Thoracic aorta (tissue), 2 donors: ENCODE measurements around the gene LINGO3. TPM values are rescaled to one million over a fixed set of nuclear protein-coding genes. Genes with fewer than 3 reads are reported as not detected.

Source experiments
- ATAC-seq: fragments of 150-250 bp; one replicate; pipeline ENCODE4 v1.8.0; 2017; ENCODE audit warnings: low read depth; ENCODE audit not compliant: insufficient number of reproducible peaks, low FRiP score
- DNase-seq: peaks from one replicate; pipeline ENCODE4 v3.0.0-alpha.2; 2020; ENCODE audit warnings: low spot score
- H3K27ac ChIP-seq, 2 donors: fragments of 200-600 bp; sonication (generic); 1 replicate in 1 of 2; 2 replicates in 1 of 2; pipeline ENCODE4 v1.5.1; 2016; ENCODE audit warnings: mild to moderate bottlenecking in 2 of 2, moderate library complexity in 2 of 2
- H3K27me3 ChIP-seq: fragments of 200-600 bp; sonication (generic); replicated peaks from 2 replicates; pipeline ENCODE4 v1.6.0; 2016; ENCODE audit warnings: mild to moderate bottlenecking; ENCODE audit not compliant: insufficient read depth
- H3K36me3 ChIP-seq: fragments of 200-600 bp; sonication (generic); one replicate; pipeline ENCODE4 v1.5.1; 2016
- H3K4me1 ChIP-seq, 2 donors: fragments of 200-600 bp; sonication (generic); 1 replicate in 1 of 2; 2 replicates in 1 of 2; pipeline versions ENCODE4 v1.5.1 to v1.6.0; 2016; ENCODE audit warnings: low read depth in 2 of 2, mild to moderate bottlenecking in 1 of 2; ENCODE audit not compliant: control insufficient read depth in 1 of 2
- H3K4me3 ChIP-seq: fragments of 200-600 bp; sonication (generic); 2 replicates; pipeline ENCODE4 v1.5.1; 2016; ENCODE audit warnings: mild to moderate bottlenecking
- H3K9me3 ChIP-seq: fragments of 200-600 bp; sonication (generic); 2 replicates; pipeline ENCODE4 v1.5.1; 2016
- total RNA-seq, 2 donors: library from RNA; depleted of rRNA; stranded (reverse); fragments of >200 nt; gene quantifications; one replicate each; pipeline versions ENCODE4 v1.1.0 to v1.2.3, GENCODE V29; 2016
- TF ChIP-seq, protein P1 (sequence below): fragments of 200-600 bp; sonication (generic); IDR thresholded peaks from one replicate; pipeline ENCODE4 v1.5.1; 2019; ENCODE audit warnings: antibody characterized with exemption

The LINGO3 gene
- total RNA-seq, 2 donors from 2014 or later = 0.27 TPM; not detected in 1

GRCh38 chr19:2302319-2303210 is 5.4 kb downstream of the LINGO3 start:
- no peak for DNase-seq
- Histone ChIP-seq H3K27me3 (peaks cover 5% of the 10 kb centered on the region), H3K4me1 (peaks cover 0 to 9% of the 10 kb centered on the region in 2 donors), H3K9me3 (no peaks in the 10 kb centered on the region), H3K36me3 (no peaks in the 10 kb centered on the region), H3K27ac (no peak overlapping the region), H3K4me3 (no peak overlapping the region)
- no peak for ATAC-seq
- TF ChIP-seq, protein P1, sequence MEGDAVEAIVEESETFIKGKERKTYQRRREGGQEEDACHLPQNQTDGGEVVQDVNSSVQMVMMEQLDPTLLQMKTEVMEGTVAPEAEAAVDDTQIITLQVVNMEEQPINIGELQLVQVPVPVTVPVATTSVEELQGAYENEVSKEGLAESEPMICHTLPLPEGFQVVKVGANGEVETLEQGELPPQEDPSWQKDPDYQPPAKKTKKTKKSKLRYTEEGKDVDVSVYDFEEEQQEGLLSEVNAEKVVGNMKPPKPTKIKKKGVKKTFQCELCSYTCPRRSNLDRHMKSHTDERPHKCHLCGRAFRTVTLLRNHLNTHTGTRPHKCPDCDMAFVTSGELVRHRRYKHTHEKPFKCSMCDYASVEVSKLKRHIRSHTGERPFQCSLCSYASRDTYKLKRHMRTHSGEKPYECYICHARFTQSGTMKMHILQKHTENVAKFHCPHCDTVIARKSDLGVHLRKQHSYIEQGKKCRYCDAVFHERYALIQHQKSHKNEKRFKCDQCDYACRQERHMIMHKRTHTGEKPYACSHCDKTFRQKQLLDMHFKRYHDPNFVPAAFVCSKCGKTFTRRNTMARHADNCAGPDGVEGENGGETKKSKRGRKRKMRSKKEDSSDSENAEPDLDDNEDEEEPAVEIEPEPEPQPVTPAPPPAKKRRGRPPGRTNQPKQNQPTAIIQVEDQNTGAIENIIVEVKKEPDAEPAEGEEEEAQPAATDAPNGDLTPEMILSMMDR = no peak

- ATAC-seq = no peak
- H3K27me3 ChIP-seq = no peaks in the 10 kb centered on the region
- DNase-seq = no peak
- no peaks in the 10 kb centered on the region for H3K36me3 ChIP-seq
- no peaks in the 10 kb centered on the region for H3K9me3 ChIP-seq
- no peak overlapping the region for H3K27ac ChIP-seq
- TF ChIP-seq, protein P1 = no peak
- peaks cover 0 to 8% of the 10 kb centered on the region in 2 donors for H3K4me1 ChIP-seq
- no peak overlapping the region for H3K4me3 ChIP-seq
Observed at GRCh38 chr19:2300533-2300932, 7.4 kb downstream of the LINGO3 start.

GRCh38 chr19:2296141-2296540 is 11.8 kb downstream of the LINGO3 start:
- peaks cover 8 to 27% of the 10 kb centered on the region in 2 donors for H3K4me1 ChIP-seq
- no peaks in the 10 kb centered on the region for H3K27me3 ChIP-seq
- DNase-seq = no peak
- H3K9me3 ChIP-seq = no peaks in the 10 kb centered on the region
- TF ChIP-seq, protein P1 = no peak
- no peak for ATAC-seq
- H3K4me3 ChIP-seq = no peak overlapping the region
- no peaks in the 10 kb centered on the region for H3K36me3 ChIP-seq
- no peak overlapping the region for H3K27ac ChIP-seq

DNA sequence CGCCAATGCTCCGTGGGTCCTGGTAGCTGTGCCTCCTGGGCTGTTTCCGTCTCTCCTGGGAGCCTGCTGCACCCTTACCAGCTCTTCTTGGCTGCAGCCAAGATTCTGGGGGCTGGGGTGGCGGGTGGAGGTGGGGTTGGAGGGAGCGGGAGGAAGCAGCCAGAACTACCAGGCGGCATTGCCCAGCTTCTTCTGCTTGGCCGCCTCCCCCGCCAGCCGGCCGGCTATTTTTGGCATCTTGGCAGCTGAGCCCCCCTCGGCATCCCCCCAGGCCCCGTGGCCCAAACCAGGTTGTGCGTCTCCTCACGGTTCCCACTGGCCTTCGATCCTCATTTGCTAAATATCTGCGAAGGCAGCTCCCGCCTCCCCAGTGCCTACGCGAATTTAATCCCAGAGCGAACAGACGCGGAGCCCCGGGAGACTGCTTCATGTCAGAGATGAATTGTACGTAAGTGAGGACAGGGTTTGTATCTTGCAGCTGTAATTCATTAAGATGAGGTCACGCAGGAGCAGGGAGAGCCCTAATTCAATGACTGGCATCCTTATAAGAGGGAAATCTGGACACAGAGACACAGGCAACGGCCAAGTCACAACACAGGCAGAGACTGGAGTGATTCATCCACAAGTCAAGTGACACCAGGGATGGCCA is 13.1 kb downstream of the LINGO3 start:
- Histone ChIP-seq H3K4me1 (peaks cover 21 to 40% of the 10 kb centered on the region in 2 donors), H3K27ac (peak overlapping the region; percentile 31 to 69), H3K27me3 (no peaks in the 10 kb centered on the region), H3K36me3 (no peaks in the 10 kb centered on the region), H3K4me3 (peak overlapping the region; percentile 53), H3K9me3 (no peaks in the 10 kb centered on the region)
- TF ChIP-seq, protein P1 = no peak
- no peak for DNase-seq
- ATAC-seq = peak; percentile 31

DNA sequence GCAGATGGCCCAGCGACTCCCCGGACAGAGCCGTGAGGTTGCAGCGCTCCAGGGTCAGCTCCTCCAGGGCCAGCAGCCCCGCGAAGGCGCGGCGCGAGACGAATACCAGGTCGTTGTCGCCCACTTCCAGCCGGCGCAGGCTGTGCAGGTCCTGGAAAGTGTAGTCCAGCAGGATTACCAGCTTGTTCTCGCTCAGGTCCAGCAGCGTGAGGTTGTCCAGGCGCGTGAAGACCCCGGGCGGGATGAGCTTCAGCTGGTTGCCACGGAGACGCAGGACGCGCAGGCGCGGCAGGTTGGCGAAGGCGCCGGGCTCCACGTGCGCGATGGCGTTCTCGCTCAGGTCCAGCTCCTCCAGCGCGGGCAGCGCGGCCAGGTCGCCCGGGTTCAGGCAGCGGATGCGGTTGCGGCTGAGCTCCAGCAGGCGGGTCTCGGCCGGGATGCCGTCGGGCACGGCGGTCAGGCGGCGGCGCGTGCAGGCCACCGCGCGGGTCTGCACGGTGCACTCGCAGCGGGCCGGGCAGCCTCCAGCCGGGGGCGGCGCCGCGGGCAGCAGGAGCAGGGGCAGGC is 16.7 kb downstream of the LINGO3 start:
- H3K27me3 ChIP-seq = peaks cover 7% of the 10 kb centered on the region
- H3K4me3 ChIP-seq = peak overlapping the region; percentile 63
- no peak overlapping the region for H3K27ac ChIP-seq
- no peak for ATAC-seq
- H3K4me1 ChIP-seq = peaks cover 24 to 49% of the 10 kb centered on the region in 2 donors
- TF ChIP-seq, protein P1 = no peak
- no peak for DNase-seq
- H3K9me3 ChIP-seq = no peaks in the 10 kb centered on the region
- peaks cover 3% of the 10 kb centered on the region for H3K36me3 ChIP-seq
